ENCODE measurements around the gene PCBP3. TPM values are rescaled to one million over a fixed set of nuclear protein-coding genes. Genes with fewer than 3 reads are reported as not detected.
"Not testable (repeated sequence)": the region's sequence is repeated elsewhere in the genome, so short reads cannot be mapped to it uniquely, and the experiment has no call there.

Gene PCBP3
- total RNA-seq, 2 experiments from 2014 or later, result 0.66 to 1.3 TPM

GRCh38 chr21:45961408-45961807 is 317.9 kb downstream of the PCBP3 start:
- H3K27me3 Mint-ChIP-seq, DNase-seq, H3K9me3 Mint-ChIP-seq, H3K36me3 Mint-ChIP-seq, H3K4me1 Mint-ChIP-seq, H3K4me3 Mint-ChIP-seq, H3K27ac Mint-ChIP-seq: not testable (repeated sequence)

- DNase-seq, result no peak
- Mint-ChIP-seq H3K4me3 (no peak overlapping the region), H3K27ac (no peak overlapping the region), H3K4me1 (no peaks in the 10 kb centered on the region), H3K36me3 (no peaks in the 10 kb centered on the region), H3K9me3 (peaks cover 8% of the 10 kb centered on the region), H3K27me3 (peaks cover 8% of the 10 kb centered on the region)
Observed at GRCh38 chr21:45962531-45963231, 319.2 kb downstream of the PCBP3 start.

GRCh38 chr21:45963232-45963570 is 319.7 kb downstream of the PCBP3 start:
- Mint-ChIP-seq H3K27ac (no peak overlapping the region), H3K4me1 (no peaks in the 10 kb centered on the region), H3K4me3 (no peak overlapping the region), H3K27me3 (peaks cover 6% of the 10 kb centered on the region), H3K9me3 (peaks cover 8% of the 10 kb centered on the region), H3K36me3 (no peaks in the 10 kb centered on the region)
- no peak for DNase-seq

GRCh38 chr21:45964649-45965048 is 321.1 kb downstream of the PCBP3 start:
- Mint-ChIP-seq H3K27me3 (no peaks in the 10 kb centered on the region), H3K27ac (no peak overlapping the region), H3K36me3 (no peaks in the 10 kb centered on the region), H3K9me3 (peaks cover 8% of the 10 kb centered on the region), H3K4me3 (no peak overlapping the region), H3K4me1 (no peaks in the 10 kb centered on the region)
- no peak for DNase-seq

GRCh38 chr21:45965084-45965809 is 321.7 kb downstream of the PCBP3 start:
- H3K36me3 Mint-ChIP-seq, result no peaks in the 10 kb centered on the region
- no peak overlapping the region for H3K4me3 Mint-ChIP-seq
- no peak overlapping the region for H3K27ac Mint-ChIP-seq
- H3K27me3 Mint-ChIP-seq, result no peaks in the 10 kb centered on the region
- peaks cover 8% of the 10 kb centered on the region for H3K9me3 Mint-ChIP-seq
- no peak for DNase-seq
- H3K4me1 Mint-ChIP-seq, result no peaks in the 10 kb centered on the region

GRCh38 chr21:45966791-45967394 is 323.4 kb downstream of the PCBP3 start:
- no peaks in the 10 kb centered on the region for H3K9me3 Mint-ChIP-seq
- no peak for DNase-seq
- no peaks in the 10 kb centered on the region for H3K27me3 Mint-ChIP-seq
- H3K4me1 Mint-ChIP-seq, result no peaks in the 10 kb centered on the region
- no peak overlapping the region for H3K4me3 Mint-ChIP-seq
- H3K27ac Mint-ChIP-seq, result peak overlapping the region; percentile 14
- no peaks in the 10 kb centered on the region for H3K36me3 Mint-ChIP-seq

- no peaks in the 10 kb centered on the region for H3K9me3 Mint-ChIP-seq
- no peak for DNase-seq
- no peaks in the 10 kb centered on the region for H3K27me3 Mint-ChIP-seq
- H3K4me3 Mint-ChIP-seq, result no peak overlapping the region
- no peak overlapping the region for H3K27ac Mint-ChIP-seq
- H3K36me3 Mint-ChIP-seq, result no peaks in the 10 kb centered on the region
- H3K4me1 Mint-ChIP-seq, result peaks cover 10% of the 10 kb centered on the region
Observed at GRCh38 chr21:45969921-45970673, 326.6 kb downstream of the PCBP3 start.

- DNase-seq, result peak; percentile 65
- Mint-ChIP-seq H3K9me3 (no peaks in the 10 kb centered on the region), H3K36me3 (no peaks in the 10 kb centered on the region), H3K27ac (no peak overlapping the region), H3K4me1 (peaks cover 18% of the 10 kb centered on the region), H3K4me3 (no peak overlapping the region), H3K27me3 (peaks cover 8% of the 10 kb centered on the region)
Observed at GRCh38 chr21:45970674-45971615, 327.4 kb downstream of the PCBP3 start.

- no peaks in the 10 kb centered on the region for H3K36me3 Mint-ChIP-seq
- H3K4me3 Mint-ChIP-seq, result no peak overlapping the region
- H3K9me3 Mint-ChIP-seq, result no peaks in the 10 kb centered on the region
- no peak for DNase-seq
- peaks cover 15% of the 10 kb centered on the region for H3K27me3 Mint-ChIP-seq
- peaks cover 19% of the 10 kb centered on the region for H3K4me1 Mint-ChIP-seq
- no peak overlapping the region for H3K27ac Mint-ChIP-seq
Observed at GRCh38 chr21:45971616-45972352, 328.3 kb downstream of the PCBP3 start.

- Mint-ChIP-seq H3K4me3 (no peak overlapping the region), H3K9me3 (no peaks in the 10 kb centered on the region), H3K27ac (no peak overlapping the region), H3K36me3 (no peaks in the 10 kb centered on the region), H3K27me3 (peaks cover 15% of the 10 kb centered on the region), H3K4me1 (peaks cover 19% of the 10 kb centered on the region)
- DNase-seq, result no peak
Observed at GRCh38 chr21:45972353-45972715, 328.8 kb downstream of the PCBP3 start.

- DNase-seq, result peak; percentile 35
- H3K27ac Mint-ChIP-seq, result no peak overlapping the region
Observed at GRCh38 chr21:45972716-45973474, 329.4 kb downstream of the PCBP3 start.

GRCh38 chr21:45973475-45974072 is 330.0 kb downstream of the PCBP3 start:
- Mint-ChIP-seq H3K4me3 (peak overlapping the region; percentile 76), H3K27me3 (peaks cover 20% of the 10 kb centered on the region), H3K9me3 (no peaks in the 10 kb centered on the region), H3K27ac (peak overlapping the region; percentile 78), H3K4me1 (peaks cover 23% of the 10 kb centered on the region), H3K36me3 (no peaks in the 10 kb centered on the region)
- peak; percentile 90 for DNase-seq

More at GRCh38 chr21:45972716-45973474, 329.4 kb downstream of the PCBP3 start:
- peak overlapping the region; percentile 76 for H3K4me3 Mint-ChIP-seq
- H3K27me3 Mint-ChIP-seq, result peaks cover 15% of the 10 kb centered on the region
- H3K4me1 Mint-ChIP-seq, result peaks cover 19% of the 10 kb centered on the region
- H3K36me3 Mint-ChIP-seq, result no peaks in the 10 kb centered on the region
- H3K9me3 Mint-ChIP-seq, result no peaks in the 10 kb centered on the region

All from activated naive CD8-positive, alpha-beta T cell treated with anti-CD3 and anti-CD28 coated beads for 36 hours (primary cell).